ENCODE data around the gene GATA2. TPM values are rescaled to one million over a fixed set of nuclear protein-coding genes. Genes with fewer than 3 reads are reported as not detected.

GATA2 gene
- total and polyA plus RNA-seq, 9 donors, result 4.0 to 16.1 (median 6.1) TPM

GRCh38 chr3:128448491-128448890 lies 44.5 kb downstream of the GATA2 start:
- H3K27me3 ChIP-seq, result no peaks in the 10 kb centered on the region
- no peaks in the 10 kb centered on the region for H3K36me3 ChIP-seq
- no peaks in the 10 kb centered on the region for H3K9me3 ChIP-seq
- no peak for DNase-seq
- WGBS, 3 donors, result 65 to 73% (median 66%) methylated on average over 6 of the region's 6 CpGs
- no peak overlapping the region for H3K4me3 ChIP-seq
- H3K27ac ChIP-seq, result no peak overlapping the region
- TF ChIP-seq CTCF (IDR thresholded peaks at IDR 0.05) (no peak), POLR2A (IDR thresholded peaks at IDR 0.05) (no peak)
- H3K4me1 ChIP-seq (ENCODE audit: insufficient read depth), result no peaks in the 10 kb centered on the region
- intact Hi-C loops (cut with DNase I), result loop anchor here in 1 of 4 donors (5.0 kb wide), 1 partner anchor 139 kb away; no protein-coding TSS in a partner anchor

- Histone ChIP-seq H3K4me1 (ENCODE audit: insufficient read depth) (no peaks in the 10 kb centered on the region), H3K36me3 (no peaks in the 10 kb centered on the region), H3K4me3 (no peak overlapping the region), H3K9me3 (no peaks in the 10 kb centered on the region), H3K27me3 (no peaks in the 10 kb centered on the region), H3K27ac (no peak overlapping the region)
- TF ChIP-seq POLR2A (IDR thresholded peaks at IDR 0.05) (no peak), CTCF (IDR thresholded peaks at IDR 0.05) (no peak), EP300 (IDR thresholded peaks at IDR 0.05) (no peak)
- 87 to 94% (median 93%) methylated on average over 3 of the region's 3 CpGs for WGBS, 3 donors
- intact Hi-C loops (cut with DNase I), result loop anchor here in 1 of 4 donors (5.0 kb wide), 1 partner anchor 140 kb away; no protein-coding TSS in a partner anchor
- no peak for DNase-seq
Observed at GRCh38 chr3:128447561-128448013, 45.4 kb downstream of the GATA2 start.

- H3K4me1 ChIP-seq (ENCODE audit: insufficient read depth), result no peaks in the 10 kb centered on the region
- H3K27ac ChIP-seq, result no peak overlapping the region
- H3K27me3 ChIP-seq, result no peaks in the 10 kb centered on the region
- H3K9me3 ChIP-seq, result no peaks in the 10 kb centered on the region
- TF ChIP-seq POLR2A (IDR thresholded peaks at IDR 0.05) (no peak), EP300 (IDR thresholded peaks at IDR 0.05) (no peak), CTCF (IDR thresholded peaks at IDR 0.05) (no peak)
- intact Hi-C loops (cut with DNase I), result loop anchor here in 1 of 4 donors (5.0 kb wide), 1 partner anchor 140 kb away; no protein-coding TSS in a partner anchor
- 85 to 92% (median 89%) methylated on average over 1 of the region's 1 CpG for WGBS, 3 donors
- H3K36me3 ChIP-seq, result no peaks in the 10 kb centered on the region
- DNase-seq, result no peak
- no peak overlapping the region for H3K4me3 ChIP-seq
Observed at GRCh38 chr3:128446821-128447220, 46.2 kb downstream of the GATA2 start.

GRCh38 chr3:128445357-128445756 lies 47.6 kb downstream of the GATA2 start:
- no peak overlapping the region for H3K27ac ChIP-seq
- H3K9me3 ChIP-seq, result no peaks in the 10 kb centered on the region
- 90 to 92% (median 91%) methylated on average over 1 of the region's 1 CpG for WGBS, 3 donors

More at GRCh38 chr3:128445357-128445756, 47.6 kb downstream of the GATA2 start:
- DNase-seq, result no peak
- H3K4me1 ChIP-seq (ENCODE audit: insufficient read depth), result no peaks in the 10 kb centered on the region
- intact Hi-C loops (cut with DNase I), result loop anchor here in 1 of 4 donors (5.0 kb wide), 1 partner anchor 142 kb away; no protein-coding TSS in a partner anchor
- H3K4me3 ChIP-seq, result no peak overlapping the region
- H3K27me3 ChIP-seq, result no peaks in the 10 kb centered on the region
- TF ChIP-seq POLR2A (IDR thresholded peaks at IDR 0.05), result no peak
- no peak for TF ChIP-seq CTCF (IDR thresholded peaks at IDR 0.05)
- no peak for TF ChIP-seq EP300 (IDR thresholded peaks at IDR 0.05)
- no peaks in the 10 kb centered on the region for H3K36me3 ChIP-seq
